ENCODE measurements around the gene S100PBP.
A peak's percentile ranks its signal among the peaks of the same experiment; 100 is the strongest.

The S100PBP gene

DNA sequence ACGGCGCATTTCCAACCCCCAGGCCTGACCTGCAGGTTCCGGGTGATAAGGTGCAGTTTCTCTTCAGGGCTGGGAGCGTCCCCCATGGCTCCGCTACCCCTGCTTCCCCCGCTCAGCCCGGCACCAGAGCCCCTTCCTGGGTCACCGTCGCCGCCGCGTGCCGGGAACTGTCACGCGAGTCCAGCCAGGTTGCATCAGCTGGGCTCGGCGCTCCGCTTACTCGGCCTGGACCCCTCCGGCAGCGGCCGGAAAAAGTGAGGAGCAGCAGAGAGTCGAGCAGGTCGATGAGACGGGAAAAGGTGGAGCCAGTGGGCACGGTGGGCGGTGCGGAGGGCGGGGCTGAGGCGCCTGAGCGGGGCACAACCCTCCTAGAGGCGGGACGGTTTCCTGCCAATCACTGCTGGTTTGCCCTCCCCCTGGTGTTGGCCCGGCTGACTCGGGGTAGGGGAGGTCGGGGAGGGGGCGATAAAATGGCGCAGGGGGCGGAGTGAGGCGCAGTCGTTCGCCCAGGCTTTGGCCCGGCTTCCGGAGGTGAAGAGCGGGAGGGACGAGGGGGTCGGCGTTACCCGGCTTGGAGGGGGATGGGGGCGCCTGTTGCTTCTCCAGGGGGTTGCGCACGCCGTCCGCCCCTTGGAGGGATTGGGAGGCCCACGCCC is at the start of gene S100PBP, which contains the start of gene YARS1:
Gene S100PBP, plus strand, starts transcription at position 495 of the 656 bp plus-strand sequence. CDS start 8,447 bp downstream, outside the sequence.
Gene YARS1, minus strand, starts transcription at position 200 of the 656 bp plus-strand sequence. Its CDS starts 114 bp downstream, at position 86.
- peak; percentile 99 to 100 for DNase-seq (ENCODE audit: low read depth in 2 of 2)

DNA sequence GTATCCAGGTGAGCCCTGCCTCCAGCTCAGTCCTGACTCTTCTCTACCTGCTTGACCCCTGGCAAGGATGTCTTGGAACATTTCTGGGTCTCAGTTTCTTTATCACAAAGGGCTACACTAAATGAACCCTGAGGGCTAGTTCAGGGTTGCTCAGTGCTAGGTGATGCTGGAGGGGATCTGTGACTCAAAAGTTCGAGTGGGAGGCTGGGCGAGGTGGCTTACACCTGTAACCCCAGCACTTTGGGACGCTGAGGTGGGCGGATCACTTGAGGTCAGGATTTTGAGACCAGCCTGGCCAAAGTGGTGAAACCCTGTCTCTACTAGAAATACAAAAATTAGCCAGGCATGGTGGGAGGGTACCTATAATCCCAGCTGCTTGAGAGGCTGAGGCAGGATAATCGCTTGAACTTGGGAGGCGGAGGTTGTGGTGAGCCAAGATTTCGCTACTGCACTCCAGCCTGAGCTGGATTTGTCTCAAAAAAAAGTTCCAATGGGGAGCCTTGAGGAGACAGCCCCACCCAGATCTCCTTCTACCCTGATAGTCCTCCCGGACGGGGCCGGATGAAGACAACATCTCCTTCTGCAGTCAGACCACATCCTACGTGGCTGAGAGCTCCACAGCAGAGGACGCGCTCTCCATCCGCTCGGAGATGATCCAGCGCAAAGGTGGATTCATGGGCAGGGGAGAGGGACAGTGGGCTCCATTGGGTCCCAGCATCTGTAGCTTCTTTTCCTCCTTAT is 49.2 kb upstream of the S100PBP start:
- DNase-seq (ENCODE audit: low read depth in 2 of 2) = no peak

DNA sequence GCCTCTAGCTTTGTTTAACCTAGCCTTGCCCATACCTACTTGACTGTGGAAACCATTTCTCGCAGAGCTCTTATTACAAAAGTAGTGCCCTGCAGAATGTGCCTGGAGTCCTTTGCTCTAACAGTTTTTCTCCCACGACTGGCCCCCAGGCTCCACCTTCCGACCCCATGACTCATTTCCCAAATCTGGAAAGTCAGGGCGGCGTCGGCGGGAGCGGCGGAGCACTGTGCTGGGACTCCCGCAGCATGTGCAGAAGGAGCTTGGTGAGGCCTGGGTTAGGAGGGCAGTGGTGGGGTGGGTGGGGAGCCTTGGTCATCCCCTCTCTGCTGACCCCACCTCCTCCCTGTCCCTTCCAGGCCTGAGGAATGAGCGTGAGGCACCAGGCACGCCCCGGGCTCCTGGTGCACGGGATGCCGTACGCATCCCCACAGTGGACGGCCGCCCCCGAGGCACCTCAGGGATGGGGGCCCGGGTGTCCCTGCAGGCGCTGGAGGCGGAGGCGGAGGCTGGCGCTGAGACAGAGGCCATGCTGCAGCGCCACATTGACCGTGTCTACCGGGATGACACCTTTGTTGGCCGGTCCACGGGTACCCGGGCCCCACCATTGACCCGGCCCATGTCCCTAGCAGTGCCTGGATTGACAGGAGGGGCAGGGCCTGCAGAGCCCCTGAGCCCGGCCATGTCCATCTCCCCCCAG is 47.8 kb upstream of the S100PBP start:
- DNase-seq (ENCODE audit: low read depth in 2 of 2) = no peak

DNA sequence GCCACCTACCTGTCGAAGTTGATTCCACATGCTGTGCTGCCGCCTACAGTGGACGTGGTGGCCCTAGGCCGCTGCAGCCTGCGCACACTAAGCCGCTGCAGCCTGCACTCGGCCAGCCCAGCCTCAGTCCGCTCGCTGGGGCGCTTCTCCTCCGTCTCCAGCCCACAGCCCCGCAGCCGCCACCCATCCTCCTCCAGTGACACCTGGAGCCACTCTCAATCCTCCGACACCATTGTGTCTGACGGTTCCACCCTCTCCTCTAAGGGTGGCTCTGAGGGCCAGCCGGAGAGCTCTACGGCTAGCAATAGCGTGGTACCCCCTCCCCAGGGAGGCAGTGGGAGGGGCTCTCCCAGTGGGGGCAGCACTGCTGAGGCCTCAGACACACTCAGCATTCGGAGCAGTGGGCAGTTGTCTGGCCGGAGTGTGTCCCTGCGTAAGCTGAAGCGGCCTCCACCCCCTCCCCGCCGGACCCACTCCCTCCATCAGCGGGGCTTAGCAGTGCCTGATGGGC is 47.2 kb upstream of the S100PBP start:
- no peak for DNase-seq (ENCODE audit: low read depth in 2 of 2)

DNA sequence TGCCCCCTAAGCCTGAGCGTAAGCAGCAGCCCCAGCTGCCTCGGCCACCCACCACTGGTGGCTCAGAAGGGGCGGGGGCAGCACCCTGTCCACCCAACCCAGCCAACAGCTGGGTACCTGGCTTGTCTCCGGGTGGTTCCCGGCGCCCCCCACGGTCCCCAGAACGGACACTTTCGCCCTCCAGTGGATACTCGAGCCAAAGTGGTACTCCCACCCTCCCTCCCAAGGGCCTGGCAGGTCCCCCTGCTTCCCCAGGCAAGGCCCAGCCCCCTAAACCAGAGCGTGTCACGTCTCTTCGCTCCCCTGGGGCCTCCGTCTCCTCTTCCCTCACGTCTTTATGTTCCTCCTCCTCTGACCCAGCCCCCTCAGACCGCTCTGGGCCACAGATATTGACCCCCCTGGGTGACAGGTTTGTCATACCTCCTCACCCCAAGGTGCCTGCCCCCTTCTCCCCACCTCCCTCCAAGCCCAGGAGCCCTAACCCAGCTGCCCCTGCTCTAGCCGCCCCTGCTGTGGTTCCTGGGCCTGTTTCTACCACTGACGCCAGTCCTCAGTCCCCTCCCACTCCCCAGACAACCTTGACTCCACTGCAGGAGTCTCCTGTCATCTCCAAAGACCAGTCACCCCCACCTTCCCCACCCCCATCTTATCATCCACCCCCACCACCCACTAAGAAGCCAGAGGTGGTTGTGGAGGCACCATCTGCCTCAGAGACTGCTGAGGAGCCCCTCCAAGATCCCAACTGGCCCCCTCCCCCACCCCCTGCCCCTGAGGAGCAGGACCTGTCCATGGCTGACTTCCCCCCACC is 46.5 kb upstream of the S100PBP start:
- no peak for DNase-seq (ENCODE audit: low read depth in 2 of 2)

DNA sequence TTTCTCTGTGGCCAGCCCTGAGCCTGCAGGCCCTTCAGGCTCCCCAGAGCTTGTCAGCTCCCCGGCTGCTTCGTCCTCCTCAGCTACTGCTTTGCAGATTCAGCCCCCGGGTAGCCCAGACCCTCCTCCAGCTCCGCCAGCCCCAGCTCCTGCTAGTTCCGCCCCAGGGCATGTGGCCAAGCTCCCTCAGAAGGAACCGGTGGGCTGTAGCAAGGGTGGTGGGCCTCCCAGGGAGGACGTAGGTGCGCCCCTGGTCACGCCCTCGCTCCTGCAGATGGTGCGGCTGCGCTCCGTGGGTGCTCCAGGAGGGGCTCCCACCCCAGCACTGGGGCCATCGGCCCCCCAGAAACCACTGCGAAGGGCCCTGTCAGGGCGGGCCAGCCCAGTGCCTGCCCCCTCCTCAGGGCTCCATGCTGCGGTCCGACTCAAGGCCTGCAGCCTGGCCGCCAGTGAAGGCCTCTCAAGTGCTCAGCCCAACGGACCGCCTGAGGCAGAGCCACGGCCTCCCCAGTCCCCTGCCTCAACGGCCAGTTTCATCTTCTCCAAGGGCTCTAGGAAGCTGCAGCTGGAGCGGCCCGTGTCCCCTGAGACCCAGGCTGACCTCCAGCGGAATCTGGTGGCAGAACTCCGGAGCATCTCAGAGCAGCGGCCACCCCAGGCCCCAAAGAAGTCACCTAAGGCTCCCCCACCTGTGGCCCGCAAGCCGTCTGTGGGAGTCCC is 45.7 kb upstream of the S100PBP start:
- DNase-seq (ENCODE audit: low read depth in 2 of 2) = no peak

DNA sequence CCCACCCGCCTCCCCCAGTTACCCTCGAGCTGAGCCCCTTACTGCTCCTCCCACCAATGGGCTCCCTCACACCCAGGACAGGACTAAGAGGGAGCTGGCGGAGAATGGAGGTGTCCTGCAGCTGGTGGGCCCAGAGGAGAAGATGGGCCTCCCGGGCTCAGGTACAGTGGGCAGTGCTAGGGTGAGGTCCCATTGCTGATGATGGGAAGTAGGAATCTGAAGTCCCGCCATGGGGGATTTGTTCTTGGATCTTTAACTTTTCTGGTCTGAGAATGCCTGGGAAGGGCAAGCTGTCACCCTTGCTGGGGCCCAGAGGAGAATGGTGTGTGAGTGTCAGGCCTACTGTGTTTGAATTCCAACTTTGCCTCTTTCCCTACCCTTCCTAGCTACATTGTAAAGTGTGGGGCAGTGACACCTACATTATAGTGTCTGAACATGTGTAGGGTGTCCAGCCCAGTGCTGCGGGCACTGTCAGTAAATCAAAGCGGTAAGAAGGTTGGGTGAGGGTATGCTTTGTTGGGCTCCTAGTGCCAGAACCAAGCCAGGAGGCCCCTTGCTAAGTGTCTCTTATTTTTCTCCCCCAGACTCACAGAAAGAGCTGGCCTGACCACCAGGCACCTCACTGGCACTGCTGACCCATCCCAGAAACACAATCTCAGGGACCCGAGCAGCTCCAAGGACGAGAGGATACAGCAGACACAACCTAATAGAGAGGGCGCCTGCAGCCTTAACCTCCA is 45.0 kb upstream of the S100PBP start:
- DNase-seq (ENCODE audit: low read depth in 2 of 2) = no peak

DNA sequence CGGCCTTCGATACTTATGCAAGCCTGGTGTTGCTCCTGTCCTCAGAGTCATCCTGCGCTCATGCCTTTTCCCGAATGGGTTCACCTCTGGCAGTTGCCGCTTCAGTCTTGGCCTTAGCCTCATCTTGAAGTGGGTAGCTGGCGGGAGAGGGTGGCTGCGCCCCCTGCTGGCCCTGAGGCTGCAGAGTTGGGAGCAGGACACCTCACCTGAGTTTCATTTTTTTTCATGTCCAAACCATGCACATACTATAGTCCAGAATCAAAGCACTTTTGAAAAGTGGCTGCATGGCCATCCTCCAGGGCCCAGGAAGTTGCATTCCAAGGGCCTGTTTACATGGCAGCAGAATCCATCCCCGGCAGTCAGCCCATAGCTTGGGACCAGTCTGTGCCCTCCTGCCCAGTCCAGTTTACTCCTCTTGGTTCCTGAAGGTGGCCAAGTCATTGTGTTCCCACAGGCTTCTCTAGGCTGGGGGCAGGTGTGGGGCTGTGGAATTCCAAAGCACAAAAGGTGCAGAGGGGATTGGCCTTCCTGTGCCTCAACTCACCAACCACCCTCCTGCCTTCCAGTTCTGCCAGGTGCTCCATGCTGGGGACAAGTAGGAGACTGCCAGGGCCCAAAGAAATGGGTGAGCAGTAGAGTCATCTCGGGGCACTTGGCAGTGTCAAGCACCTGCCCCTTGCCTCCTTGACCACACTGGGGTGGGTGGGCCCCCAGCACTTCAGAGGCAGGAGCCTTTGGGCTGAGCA is 44.3 kb upstream of the S100PBP start:
- DNase-seq (ENCODE audit: low read depth in 2 of 2) = peak; percentile 39 to 57

DNA sequence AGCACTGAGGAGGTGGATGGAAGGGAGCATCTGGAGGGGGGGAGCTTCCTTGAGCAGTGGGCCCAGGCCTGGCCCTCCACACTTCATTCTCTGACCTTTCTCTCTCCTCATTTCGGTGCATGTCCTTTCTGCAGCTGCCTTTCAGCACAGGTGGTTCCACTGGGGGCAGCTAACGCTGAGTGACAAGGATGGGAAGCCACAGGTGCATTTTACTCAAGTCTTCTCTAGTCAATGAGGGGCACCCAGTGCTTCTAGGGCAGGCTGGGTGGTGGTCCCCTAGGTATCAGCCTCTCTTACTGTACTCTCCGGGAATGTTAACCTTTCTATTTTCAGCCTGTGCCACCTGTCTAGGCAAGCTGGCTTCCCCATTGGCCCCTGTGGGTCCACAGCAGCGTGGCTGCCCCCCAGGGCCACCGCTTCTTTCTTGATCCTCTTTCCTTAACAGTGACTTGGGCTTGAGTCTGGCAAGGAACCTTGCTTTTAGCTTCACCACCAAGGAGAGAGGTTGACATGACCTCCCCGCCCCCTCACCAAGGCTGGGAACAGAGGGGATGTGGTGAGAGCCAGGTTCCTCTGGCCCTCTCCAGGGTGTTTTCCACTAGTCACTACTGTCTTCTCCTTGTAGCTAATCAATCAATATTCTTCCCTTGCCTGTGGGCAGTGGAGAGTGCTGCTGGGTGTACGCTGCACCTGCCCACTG is 43.5 kb upstream of the S100PBP start:
- no peak for DNase-seq (ENCODE audit: low read depth in 2 of 2)

DNA sequence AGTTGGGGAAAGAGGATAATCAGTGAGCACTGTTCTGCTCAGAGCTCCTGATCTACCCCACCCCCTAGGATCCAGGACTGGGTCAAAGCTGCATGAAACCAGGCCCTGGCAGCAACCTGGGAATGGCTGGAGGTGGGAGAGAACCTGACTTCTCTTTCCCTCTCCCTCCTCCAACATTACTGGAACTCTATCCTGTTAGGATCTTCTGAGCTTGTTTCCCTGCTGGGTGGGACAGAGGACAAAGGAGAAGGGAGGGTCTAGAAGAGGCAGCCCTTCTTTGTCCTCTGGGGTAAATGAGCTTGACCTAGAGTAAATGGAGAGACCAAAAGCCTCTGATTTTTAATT is 43.0 kb upstream of the S100PBP start:
- DNase-seq (ENCODE audit: low read depth in 2 of 2) = no peak

DNA sequence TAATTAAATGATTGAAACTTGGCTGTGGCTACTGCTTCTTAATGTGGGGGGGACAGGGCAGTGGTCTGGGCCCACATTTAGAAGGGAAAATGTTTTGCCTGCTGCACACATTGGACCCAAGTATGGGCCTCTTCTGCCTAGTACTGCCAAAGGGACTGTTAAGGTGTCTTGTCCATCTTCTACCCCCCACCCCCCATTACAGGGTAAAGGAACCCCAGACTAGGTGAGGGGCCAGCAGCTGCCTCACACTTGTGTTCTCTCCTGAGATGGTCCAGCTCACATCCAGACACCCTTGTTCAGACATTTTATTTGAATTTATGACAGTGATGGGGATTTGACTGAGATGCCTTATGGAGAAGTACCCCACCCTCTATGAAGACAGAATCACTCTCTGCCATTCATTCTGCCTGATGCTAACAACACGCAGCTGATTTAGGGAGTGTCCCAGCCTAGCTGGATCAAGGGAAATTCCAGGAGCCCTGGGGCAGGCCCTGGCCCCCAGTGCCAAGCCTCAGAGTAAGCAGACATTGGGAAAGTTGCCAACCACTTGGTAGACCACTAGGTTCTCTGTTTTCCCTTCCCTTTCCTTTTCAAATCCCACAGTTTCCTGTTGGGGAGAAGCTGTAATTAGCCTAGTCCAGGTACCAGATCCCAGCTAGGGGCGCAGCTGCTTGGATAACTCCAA is 42.4 kb upstream of the S100PBP start:
- no peak for DNase-seq (ENCODE audit: low read depth in 2 of 2)

DNA sequence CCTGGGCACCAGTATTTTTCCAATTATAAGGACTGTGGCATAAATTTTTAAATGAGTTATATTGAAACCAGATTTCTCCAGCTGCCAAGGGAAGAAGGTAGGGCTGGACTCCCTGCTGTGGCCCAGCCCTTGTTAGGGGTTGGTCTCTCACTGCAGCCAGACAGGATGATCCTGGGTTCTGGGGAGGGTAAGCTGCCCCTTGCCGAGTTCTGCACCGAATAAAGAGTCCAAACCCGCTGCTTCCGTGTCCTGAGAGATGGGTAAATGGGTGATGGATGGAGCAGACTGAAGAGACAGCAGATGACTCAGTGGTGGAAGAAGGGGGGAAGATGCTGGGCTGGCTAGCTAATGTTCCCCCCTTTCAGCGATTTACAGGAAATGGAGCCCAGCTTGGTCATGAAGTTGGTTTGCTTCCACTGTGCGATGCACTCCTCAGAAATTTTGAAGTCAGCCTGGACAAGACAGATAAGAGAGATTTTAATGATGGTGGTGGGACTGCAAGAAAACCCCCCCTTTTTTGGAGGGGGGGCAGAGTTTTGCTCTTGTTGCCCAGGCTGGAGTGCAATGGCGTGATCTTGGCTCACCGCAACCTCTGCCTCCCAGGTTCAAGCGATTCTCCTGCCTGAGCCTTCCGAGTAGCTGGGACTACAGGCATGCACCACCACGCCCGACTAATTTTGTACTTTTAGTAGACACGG is 41.7 kb upstream of the S100PBP start:
- DNase-seq (ENCODE audit: low read depth in 2 of 2) = no peak

DNA sequence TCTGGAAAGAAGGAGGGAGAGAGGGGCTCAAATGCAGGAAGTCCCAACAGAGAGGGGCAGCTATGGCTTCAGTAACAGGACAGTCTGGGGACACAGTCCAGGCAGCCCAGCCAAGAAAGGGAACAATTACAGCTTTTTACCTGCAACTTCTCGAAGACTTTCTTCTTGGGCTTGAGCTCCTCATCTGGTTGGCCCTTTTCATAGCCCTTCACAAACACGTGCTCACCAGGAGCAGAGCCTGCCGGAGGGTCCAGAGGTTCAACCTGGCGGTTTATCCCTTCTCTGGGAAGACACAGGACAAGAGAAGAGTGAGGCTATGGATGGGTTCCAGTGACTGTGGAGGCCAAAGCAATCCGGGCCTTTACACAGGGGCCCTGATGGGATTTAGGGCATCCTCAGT is 38.2 kb upstream of the S100PBP start:
- DNase-seq (ENCODE audit: low read depth in 2 of 2) = no peak

DNA sequence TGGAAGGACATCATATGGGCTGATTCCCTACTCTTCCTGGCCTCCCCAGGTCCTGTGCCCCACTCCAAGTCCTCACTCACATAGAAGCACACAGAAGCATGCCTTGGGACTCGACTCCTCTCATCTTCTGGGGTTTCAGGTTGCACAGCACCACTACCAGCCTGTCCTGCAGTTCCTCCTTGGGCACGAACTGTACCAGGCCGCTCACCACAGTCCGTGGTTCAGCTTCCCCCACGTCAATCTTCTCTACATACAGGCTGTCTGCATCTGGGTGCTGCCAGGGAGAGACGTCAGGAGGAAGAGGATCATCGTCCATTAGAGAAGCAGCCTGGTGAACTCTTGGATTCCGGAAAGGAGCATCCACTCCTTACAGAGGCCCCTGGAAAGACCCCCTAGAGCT is 37.4 kb upstream of the S100PBP start:
- no peak for DNase-seq (ENCODE audit: low read depth in 2 of 2)

DNA sequence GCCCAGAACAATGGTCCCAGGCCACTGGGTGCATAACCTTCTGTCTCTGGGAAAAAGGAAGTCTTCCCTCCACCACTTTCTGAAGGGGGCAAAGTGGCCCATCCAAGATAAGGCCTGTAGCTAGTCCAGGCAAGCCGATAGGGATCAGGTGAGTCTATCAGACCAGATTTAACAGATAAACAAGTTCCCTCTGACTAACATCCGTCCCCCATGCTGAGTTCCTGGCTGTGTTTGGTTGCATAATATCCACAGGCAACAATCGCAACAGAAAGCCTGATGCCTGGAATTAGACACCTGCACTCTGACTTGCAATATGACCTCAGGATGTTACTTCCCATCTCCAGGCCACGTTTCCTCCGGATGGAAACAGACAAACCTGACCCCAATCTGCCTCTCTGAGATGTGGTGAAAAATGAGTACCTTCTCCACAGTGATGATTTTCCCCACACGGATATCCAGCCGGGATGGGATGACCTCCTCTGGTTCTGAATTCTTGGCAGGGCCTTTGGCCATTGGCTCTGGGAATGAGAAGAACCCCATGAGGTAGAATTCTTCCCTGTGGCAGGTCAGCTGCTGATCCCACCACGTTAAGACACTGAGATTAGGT is 36.7 kb upstream of the S100PBP start:
- DNase-seq (ENCODE audit: low read depth in 2 of 2) = no peak

DNA sequence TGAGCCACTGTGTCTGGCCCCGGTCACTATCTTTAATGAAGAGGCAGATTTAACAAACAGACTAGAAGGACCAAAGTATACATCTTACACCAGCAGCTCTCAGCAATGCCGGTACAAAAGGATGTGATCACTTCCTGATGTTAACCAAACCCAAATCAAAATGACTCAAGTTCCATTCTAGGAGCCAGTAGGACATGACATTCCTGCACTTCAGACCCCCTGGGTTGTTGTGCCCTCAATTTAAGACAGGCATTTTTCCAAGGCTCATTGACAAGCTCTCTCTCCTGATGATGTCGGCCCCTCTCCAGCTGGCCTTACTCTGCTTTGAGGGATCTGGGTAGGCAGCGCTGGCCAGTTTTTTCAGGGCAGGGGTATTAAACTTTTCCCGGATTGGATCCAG is 35.4 kb upstream of the S100PBP start:
- DNase-seq (ENCODE audit: low read depth in 2 of 2) = no peak

DNA sequence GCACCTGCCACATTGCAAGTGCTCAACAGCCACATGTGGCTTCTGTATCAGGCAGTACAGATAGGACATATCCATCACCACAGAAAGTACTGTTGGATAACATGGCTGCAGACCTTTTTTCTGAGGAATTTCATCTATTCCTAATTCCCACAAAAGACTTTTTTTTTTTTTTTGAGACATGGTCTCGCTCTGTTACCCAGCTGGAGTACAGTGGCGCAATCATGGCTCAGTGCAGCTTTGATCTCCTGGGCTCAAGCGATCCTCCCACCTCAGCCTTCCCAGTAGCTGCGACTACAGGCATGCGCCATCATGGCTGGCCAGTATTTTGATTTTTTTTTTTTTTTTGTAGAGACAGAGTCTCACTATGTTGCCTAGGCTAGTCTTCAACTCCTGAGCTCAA is 33.6 kb upstream of the S100PBP start:
- DNase-seq (ENCODE audit: low read depth in 2 of 2) = no peak
